IPS DF 6.9 (cell line): Measurements from ENCODE around the gene SLC13A1.
"Not testable (repeated sequence)": the region's sequence is repeated elsewhere in the genome, so short reads cannot be mapped to it uniquely, and the experiment has no call there.

Experiments used
- DNase-seq: peaks from one replicate; pipeline ENCODE4 v3.0.0-alpha.2; 2013; ENCODE audit warnings: low read depth, low spot score
- H3K27ac ChIP-seq: one replicate; pipeline ENCODE4 v1.5.1; 2013; ENCODE audit warnings: low read length, control low read depth
- H3K27me3 ChIP-seq: 2 replicates; pipeline ENCODE4 v1.6.1; 2013; ENCODE audit warnings: mild to moderate bottlenecking, low read length; ENCODE audit not compliant: control insufficient read depth, insufficient read depth
- H3K36me3 ChIP-seq: 2 replicates; pipeline ENCODE4 v1.6.1; 2013; ENCODE audit warnings: low read length; ENCODE audit not compliant: control insufficient read depth, insufficient read depth
- H3K4me1 ChIP-seq: 2 replicates; pipeline ENCODE4 v1.6.1; 2013; ENCODE audit warnings: low read length; ENCODE audit not compliant: control insufficient read depth, insufficient read depth
- H3K4me3 ChIP-seq: 2 replicates; pipeline ENCODE4 v1.5.1; 2013; ENCODE audit warnings: mild to moderate bottlenecking, low read length
- H3K9me3 ChIP-seq: 2 replicates; pipeline ENCODE4 v1.6.1; 2013; ENCODE audit warnings: low read length, inconsistent platforms; ENCODE audit not compliant: control insufficient read depth, insufficient read depth
- WGBS: extraction: QIAGEN DNeasy Blood & Tissue Kit; methylation state at CpG from one replicate; pipeline ENCODE4 v1.1.7; 2013; ENCODE audit warnings: mixed read lengths, missing lambda C conversion rate; ENCODE audit not compliant: insufficient read length, insufficient coverage; 5-methylcytosine and 5-hydroxymethylcytosine counted together

Gene SLC13A1, protein sequence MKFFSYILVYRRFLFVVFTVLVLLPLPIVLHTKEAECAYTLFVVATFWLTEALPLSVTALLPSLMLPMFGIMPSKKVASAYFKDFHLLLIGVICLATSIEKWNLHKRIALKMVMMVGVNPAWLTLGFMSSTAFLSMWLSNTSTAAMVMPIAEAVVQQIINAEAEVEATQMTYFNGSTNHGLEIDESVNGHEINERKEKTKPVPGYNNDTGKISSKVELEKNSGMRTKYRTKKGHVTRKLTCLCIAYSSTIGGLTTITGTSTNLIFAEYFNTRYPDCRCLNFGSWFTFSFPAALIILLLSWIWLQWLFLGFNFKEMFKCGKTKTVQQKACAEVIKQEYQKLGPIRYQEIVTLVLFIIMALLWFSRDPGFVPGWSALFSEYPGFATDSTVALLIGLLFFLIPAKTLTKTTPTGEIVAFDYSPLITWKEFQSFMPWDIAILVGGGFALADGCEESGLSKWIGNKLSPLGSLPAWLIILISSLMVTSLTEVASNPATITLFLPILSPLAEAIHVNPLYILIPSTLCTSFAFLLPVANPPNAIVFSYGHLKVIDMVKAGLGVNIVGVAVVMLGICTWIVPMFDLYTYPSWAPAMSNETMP

DNA sequence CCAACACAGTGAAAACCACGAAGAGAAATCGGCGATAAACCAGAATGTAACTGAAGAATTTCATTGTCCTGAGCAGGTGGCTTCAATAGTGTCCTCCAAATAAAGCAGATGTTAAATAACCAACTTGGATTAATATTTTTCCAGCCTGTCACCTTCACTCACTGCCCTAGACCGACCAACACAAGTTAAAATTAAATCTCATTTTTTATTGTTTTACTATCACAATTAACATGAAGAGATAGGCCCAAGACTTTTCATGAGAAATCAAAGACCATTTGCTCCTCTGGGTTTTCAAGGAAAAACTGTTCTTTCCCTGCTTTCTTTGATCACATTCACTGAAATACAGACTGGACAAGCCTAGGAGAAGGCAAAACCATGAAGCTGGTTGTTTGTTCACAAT lies at the start of gene SLC13A1:
SLC13A1 (minus strand) TSS at position 87 of the 400 bp plus-strand sequence; CDS start at position 64, 23 bp downstream.
- H3K4me3 ChIP-seq, result no peak within 1 kb of the TSS
- H3K36me3 ChIP-seq, result no peaks in the 10 kb centered on the region
- no peaks in the 10 kb centered on the region for H3K9me3 ChIP-seq
- WGBS, result no CpG with 5 or more reads among the region's 4 CpGs
- H3K27ac ChIP-seq, result no peak within 1 kb of the TSS
- DNase-seq, result no peak
- H3K27me3 ChIP-seq, result no peaks in the 10 kb centered on the region
- no peaks in the 10 kb centered on the region for H3K4me1 ChIP-seq

DNA sequence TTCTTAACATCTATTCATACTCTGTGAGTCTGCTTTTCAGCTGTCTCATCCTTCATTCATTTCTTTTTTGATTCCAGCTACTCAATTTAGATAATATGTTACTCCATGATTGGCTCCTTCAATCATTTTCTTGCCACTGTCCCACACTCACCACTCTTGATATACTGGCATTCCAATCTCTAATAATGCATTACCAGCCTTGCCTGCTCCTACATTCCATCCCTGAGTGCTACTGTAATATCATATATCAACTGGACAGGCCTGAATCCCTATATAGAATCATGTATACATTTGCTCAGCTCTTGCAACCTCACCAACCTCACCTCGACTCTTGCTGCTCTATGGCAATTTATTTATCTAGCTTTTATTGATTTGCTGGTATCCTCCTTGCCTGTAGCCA lies 45.0 kb upstream of the SLC13A1 start:
- no CpG with 5 or more reads among the region's 1 CpG for WGBS
- DNase-seq, result no peak
- Histone ChIP-seq H3K4me3 (no peak overlapping the region), H3K27me3 (no peaks in the 10 kb centered on the region), H3K9me3 (no peaks in the 10 kb centered on the region), H3K36me3 (no peaks in the 10 kb centered on the region), H3K27ac (no peak overlapping the region), H3K4me1 (no peaks in the 10 kb centered on the region)

DNA sequence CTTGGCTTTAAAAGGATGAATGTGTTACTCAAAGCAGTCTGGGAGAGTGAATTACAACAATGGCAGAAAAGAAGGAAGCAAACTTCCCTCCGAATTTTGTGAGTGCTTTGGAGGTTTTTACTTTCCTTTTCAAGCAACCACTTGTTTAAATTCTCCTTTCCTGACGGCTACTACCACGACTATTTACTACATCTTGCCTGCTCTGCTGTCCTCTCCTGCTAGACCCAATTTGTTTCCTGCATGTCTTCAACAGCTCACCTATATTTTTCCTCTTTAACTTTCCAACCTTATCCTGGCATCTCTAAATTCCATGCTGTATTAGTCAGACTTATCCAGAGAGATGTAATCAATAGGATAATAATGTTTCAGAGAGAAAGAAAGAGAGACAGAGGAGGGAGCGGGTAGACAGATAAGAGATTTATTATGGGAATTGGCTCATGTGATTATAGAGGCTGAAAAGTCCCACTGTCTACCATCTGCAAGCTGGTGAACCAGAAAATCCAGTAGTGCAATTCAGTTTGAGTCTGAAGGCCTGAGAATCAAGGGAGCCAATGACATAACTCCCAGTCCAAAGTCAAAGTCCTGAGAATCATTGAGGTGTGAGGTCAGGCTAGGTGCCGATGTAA lies 42.8 kb upstream of the SLC13A1 start:
- DNase-seq, result no peak
- no CpG with 5 or more reads among the region's 5 CpGs for WGBS
- H3K4me3 ChIP-seq, result no peak overlapping the region
- H3K27me3 ChIP-seq, result no peaks in the 10 kb centered on the region
- no peaks in the 10 kb centered on the region for H3K9me3 ChIP-seq
- H3K4me1 ChIP-seq, result no peaks in the 10 kb centered on the region
- no peaks in the 10 kb centered on the region for H3K36me3 ChIP-seq
- H3K27ac ChIP-seq, result no peak overlapping the region

DNA sequence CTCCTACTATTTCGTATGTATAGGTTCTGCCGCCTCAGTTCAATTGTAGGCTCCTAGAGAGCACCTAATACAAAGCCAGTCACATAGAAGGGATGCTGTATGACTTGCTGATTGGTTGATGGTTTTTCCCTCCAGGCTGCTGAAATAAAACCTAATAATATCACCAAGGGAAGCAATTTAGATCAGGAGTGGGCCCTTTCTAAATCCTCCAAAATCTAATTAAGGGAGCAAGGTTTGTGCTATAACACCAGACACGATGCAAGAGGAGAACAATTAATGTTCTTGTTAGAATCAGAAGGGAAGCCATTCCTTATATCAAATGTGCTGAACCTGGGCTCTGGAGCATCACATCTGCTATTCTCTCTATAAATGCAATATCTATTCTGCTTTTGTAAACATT lies 42.0 kb upstream of the SLC13A1 start:
- Histone ChIP-seq H3K9me3 (no peaks in the 10 kb centered on the region), H3K36me3 (no peaks in the 10 kb centered on the region), H3K27ac (no peak overlapping the region), H3K4me3 (no peak overlapping the region), H3K4me1 (no peaks in the 10 kb centered on the region), H3K27me3 (no peaks in the 10 kb centered on the region)
- no CpG with 5 or more reads among the region's 3 CpGs for WGBS
- DNase-seq, result no peak

DNA sequence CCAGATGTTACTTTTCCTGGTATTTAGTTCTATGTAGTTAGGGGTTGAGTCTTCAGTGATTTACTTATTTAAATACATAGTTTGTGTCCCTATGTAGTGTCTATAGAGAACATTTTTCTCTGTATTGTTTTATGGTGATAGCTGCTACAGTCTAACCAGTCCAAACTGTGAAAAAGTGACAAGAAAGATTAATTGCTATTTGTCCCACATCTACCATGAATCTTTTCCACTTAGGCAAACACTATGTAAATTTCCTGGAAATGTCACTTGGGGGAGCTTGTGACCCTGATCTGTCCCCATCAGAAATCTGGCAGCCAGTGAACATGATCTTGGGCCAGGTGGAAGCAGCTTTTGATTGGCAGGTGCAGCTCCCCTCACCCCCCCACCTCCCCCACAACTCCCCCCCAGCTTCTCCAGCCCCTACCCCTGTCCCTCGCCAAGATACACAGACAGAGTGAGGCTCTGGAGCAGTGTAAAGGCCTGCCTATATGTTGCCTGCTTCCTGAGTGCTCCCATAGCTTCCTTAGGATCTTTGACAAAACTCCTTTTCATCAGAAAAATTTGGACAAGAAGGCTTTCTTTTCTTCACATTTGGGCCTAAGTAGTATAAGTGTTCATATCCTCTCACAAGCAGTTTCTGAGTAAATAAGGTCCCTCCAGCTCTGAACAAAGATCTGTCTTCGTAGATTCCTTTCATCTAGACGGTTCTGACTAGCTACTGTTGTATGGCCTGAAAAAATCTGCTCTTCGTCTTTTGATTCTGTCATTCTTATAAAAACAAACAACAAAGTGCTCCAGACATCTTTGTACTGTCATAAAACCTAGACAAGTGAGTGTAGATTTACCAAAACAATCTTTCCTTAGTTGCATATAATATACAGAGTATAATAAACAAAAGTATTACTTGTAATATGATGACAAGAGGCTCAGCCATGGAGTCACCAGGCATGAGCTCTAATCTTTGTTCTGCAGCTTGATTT lies 31.5 kb upstream of the SLC13A1 start:
- Histone ChIP-seq H3K36me3 (no peaks in the 10 kb centered on the region), H3K4me3 (no peak overlapping the region), H3K9me3 (no peaks in the 10 kb centered on the region), H3K4me1 (no peaks in the 10 kb centered on the region), H3K27me3 (no peaks in the 10 kb centered on the region), H3K27ac (no peak overlapping the region)
- DNase-seq, result no peak
- WGBS, result no CpG with 5 or more reads among the region's 4 CpGs

DNA sequence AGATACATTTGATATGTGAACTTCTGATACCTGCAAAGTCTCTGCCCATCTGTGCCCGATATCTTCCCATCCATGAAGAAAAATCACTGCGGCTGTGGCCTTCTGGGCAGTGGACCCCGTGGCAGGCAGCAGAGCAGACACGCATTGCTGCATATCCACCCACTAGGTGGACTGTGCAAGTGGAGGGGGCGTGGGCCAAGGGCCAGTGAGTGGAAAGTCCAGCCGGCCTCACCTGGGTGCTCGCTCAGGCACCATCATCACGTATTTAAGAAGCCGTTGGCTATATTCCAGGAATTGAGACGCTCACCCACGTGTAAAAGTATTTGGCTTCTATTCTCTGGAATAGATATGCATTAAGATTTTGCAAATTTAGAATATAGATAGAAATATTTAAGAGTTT lies 30.8 kb upstream of the SLC13A1 start:
- H3K36me3 ChIP-seq, result no peaks in the 10 kb centered on the region
- no peak for DNase-seq
- H3K27me3 ChIP-seq, result no peaks in the 10 kb centered on the region
- H3K27ac ChIP-seq, result no peak overlapping the region
- no peaks in the 10 kb centered on the region for H3K4me1 ChIP-seq
- no peaks in the 10 kb centered on the region for H3K9me3 ChIP-seq
- H3K4me3 ChIP-seq, result no peak overlapping the region
- no CpG with 5 or more reads among the region's 11 CpGs for WGBS

DNA sequence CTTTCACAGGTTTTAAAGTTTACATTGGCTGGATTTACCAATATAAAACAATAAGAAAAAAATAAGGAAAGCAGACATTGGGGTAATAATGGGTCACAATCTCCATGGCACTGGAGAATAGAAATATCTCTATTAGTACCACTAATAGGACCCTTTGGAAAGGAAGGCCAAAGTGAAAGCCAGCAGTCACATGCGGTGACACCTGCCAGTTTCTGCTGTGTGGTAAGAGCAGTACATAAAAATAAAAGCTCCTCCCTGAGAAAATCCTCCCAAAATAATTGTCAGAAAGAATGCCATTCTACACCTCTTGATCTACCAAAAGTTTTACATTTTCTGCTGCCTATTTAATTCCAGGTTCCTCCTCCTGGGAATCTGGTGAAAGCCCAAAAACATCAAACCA lies 30.4 kb upstream of the SLC13A1 start:
- H3K27ac ChIP-seq, result no peak overlapping the region
- H3K36me3 ChIP-seq, result no peaks in the 10 kb centered on the region
- DNase-seq, result no peak
- no peaks in the 10 kb centered on the region for H3K4me1 ChIP-seq
- no CpG with 5 or more reads among the region's 1 CpG for WGBS
- H3K4me3 ChIP-seq, result no peak overlapping the region
- no peaks in the 10 kb centered on the region for H3K9me3 ChIP-seq
- H3K27me3 ChIP-seq, result no peaks in the 10 kb centered on the region

DNA sequence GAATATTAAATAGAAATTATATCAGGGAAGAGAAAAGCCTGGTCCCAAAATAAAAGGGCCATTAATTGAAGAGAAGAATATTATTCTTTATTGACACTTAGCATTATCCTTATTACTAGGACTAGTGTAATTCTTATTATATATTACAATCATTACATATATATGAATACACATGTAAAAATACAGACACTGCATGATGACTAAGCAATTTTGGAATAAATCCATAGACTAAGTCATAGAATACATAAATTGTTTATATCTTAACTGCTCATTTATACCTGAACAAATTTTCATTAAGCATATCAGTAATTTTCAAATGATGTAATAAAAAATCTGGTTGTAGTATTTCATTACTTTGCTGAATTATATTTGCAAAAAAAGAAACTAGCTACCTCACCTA lies 29.7 kb upstream of the SLC13A1 start:
- no peak overlapping the region for H3K27ac ChIP-seq
- no peak overlapping the region for H3K4me3 ChIP-seq
- H3K9me3 ChIP-seq, result no peaks in the 10 kb centered on the region
- H3K36me3 ChIP-seq, result no peaks in the 10 kb centered on the region
- no peaks in the 10 kb centered on the region for H3K27me3 ChIP-seq
- H3K4me1 ChIP-seq, result no peaks in the 10 kb centered on the region
- no peak for DNase-seq

DNA sequence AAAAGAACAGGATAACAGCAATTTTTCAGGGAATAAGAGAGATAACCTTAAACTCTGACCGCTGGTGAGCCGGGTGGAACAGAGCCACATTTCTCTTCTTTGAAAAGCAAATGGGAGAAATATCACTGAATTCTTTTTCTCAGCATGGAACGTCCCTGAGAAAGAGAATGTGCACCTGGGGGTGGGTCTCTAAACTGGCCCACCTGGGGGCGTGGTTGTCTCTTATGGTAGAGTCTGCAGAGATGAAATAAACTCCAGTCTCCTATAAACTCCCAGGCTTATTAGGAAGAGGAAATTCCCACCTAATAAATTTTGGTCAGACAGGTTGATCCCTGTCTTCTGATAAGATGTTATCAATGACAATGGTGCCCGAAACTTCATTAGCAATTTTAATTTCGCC lies 27.9 kb upstream of the SLC13A1 start:
- H3K36me3 ChIP-seq, DNase-seq, H3K4me1 ChIP-seq, H3K9me3 ChIP-seq, H3K27me3 ChIP-seq, H3K4me3 ChIP-seq, H3K27ac ChIP-seq: not testable (repeated sequence)
- no CpG with 5 or more reads among the region's 6 CpGs for WGBS

DNA sequence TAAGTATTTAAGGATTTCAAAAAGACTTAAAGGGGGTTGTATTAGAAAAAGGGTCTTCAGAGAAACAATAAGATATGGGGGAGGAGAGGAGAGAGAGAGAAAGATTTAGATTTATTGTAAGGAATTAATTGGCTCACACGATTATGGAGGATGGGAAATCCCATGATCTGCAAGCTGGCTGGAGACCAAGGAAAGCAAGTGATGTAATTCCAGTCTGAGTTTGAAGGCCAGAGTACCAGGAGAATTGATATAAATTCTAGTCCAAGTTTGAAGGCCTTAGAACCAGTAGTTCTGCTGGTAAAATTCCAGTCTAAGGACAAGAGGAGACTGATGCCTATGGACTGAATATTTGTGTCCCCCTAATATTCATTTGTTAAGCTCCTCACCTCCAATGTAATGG lies 20.6 kb upstream of the SLC13A1 start:
- WGBS, result 100% methylated on average over 1 of the region's 1 CpG

More for the DNA sequence above, 20.6 kb upstream of the SLC13A1 start:
- Histone ChIP-seq H3K36me3 (no peaks in the 10 kb centered on the region), H3K4me1 (no peaks in the 10 kb centered on the region), H3K9me3 (no peaks in the 10 kb centered on the region), H3K27ac (no peak overlapping the region), H3K27me3 (no peaks in the 10 kb centered on the region), H3K4me3 (no peak overlapping the region)
- no peak for DNase-seq
